Coronary artery (tissue), 2 donors: ENCODE measurements around the gene KIAA1755.
A peak's percentile ranks its signal among the peaks of the same experiment; 100 is the strongest.

Experiments used
- DNase-seq: peaks from one replicate; pipeline ENCODE4 v3.0.0-alpha.2; 2017; ENCODE audit warnings: low spot score
- H3K27ac ChIP-seq, 2 donors: fragments of 200-600 bp; sonication (generic); one replicate each; pipeline ENCODE4 v1.5.1; 2016 to 2019
- H3K4me3 ChIP-seq: fragments of 200-600 bp; sonication (generic); 2 replicates; pipeline ENCODE4 v1.5.1; 2016; ENCODE audit warnings: mild to moderate bottlenecking, moderate library complexity
- CTCF ChIP-seq: fragments of 200-600 bp; sonication (generic); IDR thresholded peaks from one replicate; pipeline ENCODE4 v1.5.1; 2019; ENCODE audit warnings: antibody characterized with exemption

Gene KIAA1755

DNA sequence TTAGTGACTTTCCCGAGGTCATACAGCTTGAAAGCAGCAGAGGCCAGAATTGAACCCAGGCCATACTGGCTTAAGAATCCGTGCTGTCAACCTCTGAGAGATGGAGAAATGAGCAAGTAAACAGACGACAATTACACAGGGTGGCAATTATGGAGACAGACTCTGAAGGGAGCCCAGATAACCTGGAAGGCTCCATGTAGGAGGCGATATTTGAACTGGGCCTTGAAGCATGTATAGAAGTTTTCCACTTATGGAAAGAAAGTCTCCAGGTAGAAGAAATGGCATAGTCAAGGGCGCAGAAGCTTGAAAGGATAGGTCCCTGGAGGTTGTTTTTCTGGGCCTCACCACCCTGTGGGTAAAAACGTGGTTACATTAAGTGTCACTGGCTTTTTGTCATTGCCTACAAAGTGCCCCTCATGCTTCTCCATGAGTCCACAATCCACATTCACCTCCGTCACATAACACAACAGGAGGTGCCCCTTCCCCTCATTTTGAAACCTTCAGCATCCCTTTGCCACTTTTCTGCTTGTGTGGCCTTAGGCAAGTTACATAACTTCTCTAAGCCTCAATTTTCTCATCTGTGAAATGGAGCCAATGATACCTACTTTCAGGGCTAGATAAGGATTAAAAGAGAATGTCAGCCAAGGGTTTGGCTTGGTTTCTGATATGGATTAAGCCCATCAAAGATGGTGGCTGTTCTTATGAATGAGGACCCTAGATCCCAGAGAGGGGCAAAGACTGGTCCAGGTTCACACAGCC lies 37.6 kb upstream of the KIAA1755 start:
- no peak for TF ChIP-seq CTCF
- Histone ChIP-seq H3K4me3 (no peak overlapping the region), H3K27ac (peak overlapping the region; percentile 79 to 85)
- DNase-seq = no peak

DNA sequence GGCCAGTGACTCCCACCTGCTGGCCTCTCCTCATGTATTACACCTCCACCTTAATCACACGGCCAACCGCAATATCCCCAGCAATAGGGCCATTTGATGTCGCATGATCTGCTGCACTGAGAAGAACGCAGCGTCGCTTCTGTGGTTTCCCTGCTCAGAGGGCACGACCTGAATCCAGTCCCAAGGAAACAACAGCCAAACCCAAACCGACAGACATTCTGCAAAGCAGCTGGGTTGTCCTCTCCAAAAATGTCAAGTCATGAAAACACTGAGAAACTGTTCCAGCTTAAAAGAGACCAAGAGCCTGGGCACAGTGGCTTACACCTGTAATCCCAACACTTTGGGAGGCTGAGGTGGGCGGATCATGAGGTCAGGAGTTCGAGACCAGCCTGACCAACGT lies 35.9 kb upstream of the KIAA1755 start:
- no peak for DNase-seq
- H3K27ac ChIP-seq = no peak overlapping the region
- no peak for TF ChIP-seq CTCF
- H3K4me3 ChIP-seq = no peak overlapping the region

DNA sequence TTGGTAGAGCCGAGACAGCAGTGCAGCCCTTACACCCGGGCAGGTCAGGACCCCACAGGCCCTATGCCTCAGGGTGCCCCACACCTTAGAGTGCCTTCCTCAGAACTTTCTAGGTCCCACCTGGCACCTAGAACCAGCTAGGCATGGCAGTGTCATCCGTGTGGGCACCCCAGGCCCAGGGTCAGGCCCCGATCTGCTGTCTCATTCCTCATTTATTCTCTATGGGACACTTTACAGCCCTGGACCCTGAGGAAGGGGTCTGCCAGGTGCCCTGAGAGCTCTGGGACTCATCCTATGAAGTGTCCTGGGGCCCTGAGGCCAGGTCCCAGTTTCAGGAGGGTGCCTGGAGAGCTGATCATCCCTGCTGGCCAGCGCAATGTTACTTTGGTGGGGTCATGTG lies 35.3 kb upstream of the KIAA1755 start:
- DNase-seq = no peak
- Histone ChIP-seq H3K27ac (no peak overlapping the region), H3K4me3 (no peak overlapping the region)
- no peak for TF ChIP-seq CTCF

DNA sequence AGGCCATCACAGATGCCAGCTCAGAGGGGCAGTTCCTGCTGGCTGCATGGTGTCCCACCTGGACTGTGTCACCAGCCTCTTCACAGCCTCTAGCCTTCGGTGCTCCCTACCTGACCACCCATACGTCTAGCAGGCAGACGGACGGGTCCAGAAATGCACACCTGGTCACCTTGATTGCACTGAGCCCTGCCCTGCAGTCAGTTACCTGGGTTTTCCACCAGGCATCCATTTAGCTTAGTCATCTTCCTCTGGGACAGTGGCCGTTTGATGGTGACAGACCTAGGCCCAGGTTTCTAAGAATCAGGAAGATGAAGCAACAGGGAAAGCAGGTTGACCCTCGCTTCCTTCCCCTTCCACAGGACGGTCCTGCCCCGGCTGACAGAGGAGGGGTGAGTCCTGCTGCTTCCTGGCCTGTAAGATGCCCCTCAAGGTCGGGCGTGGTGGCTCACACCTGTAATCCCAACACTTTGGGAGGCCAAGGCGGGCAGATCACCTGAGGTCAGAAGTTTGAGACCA lies 33.6 kb upstream of the KIAA1755 start:
- no peak for DNase-seq
- H3K27ac ChIP-seq = no peak overlapping the region
- no peak overlapping the region for H3K4me3 ChIP-seq
- TF ChIP-seq CTCF = no peak

DNA sequence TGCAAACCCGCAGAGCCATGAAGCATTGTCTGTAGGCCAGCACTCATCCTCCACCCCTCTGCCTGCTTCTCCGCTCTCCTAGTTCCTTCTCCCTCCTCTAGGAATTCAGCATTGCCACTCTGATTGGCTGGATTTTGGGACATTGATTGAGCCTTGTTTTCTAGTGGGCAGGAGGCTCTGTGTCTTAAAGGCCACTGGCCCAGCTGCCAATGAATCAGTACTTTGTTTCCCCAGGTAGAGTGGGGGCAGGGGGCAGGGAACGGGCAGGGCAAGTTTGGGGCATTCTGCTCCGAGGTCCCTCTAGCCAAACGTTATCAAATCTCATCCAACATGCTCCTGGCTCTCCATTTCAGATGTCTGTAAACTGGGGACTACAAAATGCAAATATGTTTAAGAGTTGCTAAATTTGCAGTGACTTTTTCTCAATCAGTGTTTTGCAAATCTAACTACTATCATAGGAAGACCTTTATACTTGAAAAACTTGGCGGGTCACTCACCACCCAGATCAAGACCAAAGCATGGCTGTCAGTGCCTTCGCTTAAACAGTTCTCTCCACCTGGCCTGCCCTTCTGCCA lies 33.0 kb upstream of the KIAA1755 start:
- no peak for DNase-seq
- no peak for TF ChIP-seq CTCF
- H3K27ac ChIP-seq = no peak overlapping the region

GRCh38 chr20:38291966-38292365 lies 31.4 kb upstream of the KIAA1755 start:
- TF ChIP-seq CTCF = no peak
- DNase-seq = no peak
- H3K4me3 ChIP-seq = no peak overlapping the region
- H3K27ac ChIP-seq = no peak overlapping the region

More for the DNA sequence above, 33.0 kb upstream of the KIAA1755 start:
- H3K4me3 ChIP-seq = no peak overlapping the region
